Mononuclear cell (primary cell): Measurements from ENCODE around the gene C16orf92. TPM values are rescaled to one million over a fixed set of nuclear protein-coding genes. Genes with fewer than 3 reads are reported as not detected.

Experiments used
- H3K27me3 ChIP-seq: 2 replicates; pipeline ENCODE4 v1.6.0; 2011; ENCODE audit warnings: low read length, control low read depth; ENCODE audit not compliant: insufficient read depth
- H3K4me1 ChIP-seq: 2 replicates; pipeline ENCODE4 v1.5.1; 2011; ENCODE audit warnings: mild to moderate bottlenecking, low read length, control low read depth; ENCODE audit not compliant: insufficient read depth
- H3K4me3 ChIP-seq: 2 replicates; pipeline ENCODE4 v1.5.1; 2011; ENCODE audit warnings: mild to moderate bottlenecking, low read length, moderate library complexity
- H3K9me3 ChIP-seq: 2 replicates; pipeline ENCODE4 v1.5.1; 2011; ENCODE audit warnings: low read depth, mild to moderate bottlenecking, control low read depth, low read length
- total RNA-seq: library from RNA; depleted of rRNA; stranded (reverse); fragments of >200 nt; gene quantifications from one replicate; pipeline ENCODE4 v1.2.3, GENCODE V29; 2012

The C16orf92 gene
- total RNA-seq, 1 donor, result not detected

- Histone ChIP-seq H3K4me3 (peak within 1 kb of the TSS; percentile 96), H3K27me3 (no peaks in the 10 kb centered on the region)
Observed at GRCh38 chr16:29995324-29995910, 27.6 kb upstream of the C16orf92 start, which contains the start of gene HIRIP3. Gene HIRIP3 (minus strand): TSS chr16:29995617. CDS start chr16:29995605, 12 bp downstream.

GRCh38 chr16:29995911-29996765 lies 26.9 kb upstream of the C16orf92 start, which contains the start of gene INO80E:
Gene INO80E (plus strand): TSS chr16:29996241. CDS start chr16:29996311, 70 bp downstream.
- Histone ChIP-seq H3K4me3 (peak within 1 kb of the TSS; percentile 96), H3K9me3 (no peaks in the 10 kb centered on the region), H3K4me1 (peaks cover 28% of the 10 kb centered on the region), H3K27me3 (no peaks in the 10 kb centered on the region)

More at GRCh38 chr16:29995324-29995910, 27.6 kb upstream of the C16orf92 start, which contains the start of gene HIRIP3:
- H3K4me1 ChIP-seq, result peaks cover 28% of the 10 kb centered on the region
- no peaks in the 10 kb centered on the region for H3K9me3 ChIP-seq

- Histone ChIP-seq H3K4me3 (peak overlapping the region; percentile 96), H3K27me3 (no peaks in the 10 kb centered on the region), H3K4me1 (peaks cover 28% of the 10 kb centered on the region), H3K9me3 (no peaks in the 10 kb centered on the region)
Observed at GRCh38 chr16:29996766-29997250, 26.2 kb upstream of the C16orf92 start.

- Histone ChIP-seq H3K4me1 (peaks cover 16% of the 10 kb centered on the region), H3K4me3 (no peak overlapping the region), H3K9me3 (no peaks in the 10 kb centered on the region), H3K27me3 (no peaks in the 10 kb centered on the region)
Observed at GRCh38 chr16:29999605-30000004, 23.4 kb upstream of the C16orf92 start.

- H3K9me3 ChIP-seq, result no peaks in the 10 kb centered on the region
- H3K4me1 ChIP-seq, result peaks cover 10% of the 10 kb centered on the region
- no peak overlapping the region for H3K4me3 ChIP-seq
- no peaks in the 10 kb centered on the region for H3K27me3 ChIP-seq
Observed at GRCh38 chr16:30000735-30001631, 22.0 kb upstream of the C16orf92 start.

- Histone ChIP-seq H3K4me3 (no peak overlapping the region), H3K9me3 (no peaks in the 10 kb centered on the region), H3K4me1 (no peaks in the 10 kb centered on the region), H3K27me3 (no peaks in the 10 kb centered on the region)
Observed at GRCh38 chr16:30002614-30003346, 20.2 kb upstream of the C16orf92 start.

- Histone ChIP-seq H3K9me3 (no peaks in the 10 kb centered on the region), H3K4me1 (no peaks in the 10 kb centered on the region), H3K4me3 (no peak overlapping the region)
Observed at GRCh38 chr16:30003670-30004423, 19.2 kb upstream of the C16orf92 start.

GRCh38 chr16:30004424-30004776 lies 18.6 kb upstream of the C16orf92 start:
- no peaks in the 10 kb centered on the region for H3K9me3 ChIP-seq
- no peak overlapping the region for H3K4me3 ChIP-seq
- H3K27me3 ChIP-seq, result no peaks in the 10 kb centered on the region
- H3K4me1 ChIP-seq, result no peaks in the 10 kb centered on the region

More at GRCh38 chr16:30003670-30004423, 19.2 kb upstream of the C16orf92 start:
- no peaks in the 10 kb centered on the region for H3K27me3 ChIP-seq

GRCh38 chr16:30004811-30005242 lies 18.2 kb upstream of the C16orf92 start:
- H3K9me3 ChIP-seq, result no peaks in the 10 kb centered on the region
- no peak overlapping the region for H3K4me3 ChIP-seq
- H3K4me1 ChIP-seq, result no peaks in the 10 kb centered on the region
- H3K27me3 ChIP-seq, result no peaks in the 10 kb centered on the region

- Histone ChIP-seq H3K9me3 (no peaks in the 10 kb centered on the region), H3K27me3 (peaks cover 6% of the 10 kb centered on the region), H3K4me3 (no peak overlapping the region), H3K4me1 (peaks cover 3% of the 10 kb centered on the region)
Observed at GRCh38 chr16:30005341-30006094, 17.5 kb upstream of the C16orf92 start.

- no peaks in the 10 kb centered on the region for H3K9me3 ChIP-seq
- H3K4me1 ChIP-seq, result peaks cover 5% of the 10 kb centered on the region
- peaks cover 7% of the 10 kb centered on the region for H3K27me3 ChIP-seq
- H3K4me3 ChIP-seq, result no peak overlapping the region
Observed at GRCh38 chr16:30006095-30006473, 16.9 kb upstream of the C16orf92 start.

GRCh38 chr16:30006659-30007377 lies 16.2 kb upstream of the C16orf92 start:
- Histone ChIP-seq H3K4me1 (peaks cover 8% of the 10 kb centered on the region), H3K27me3 (peaks cover 10% of the 10 kb centered on the region), H3K4me3 (no peak overlapping the region), H3K9me3 (no peaks in the 10 kb centered on the region)
